HL-60 (cell line): ENCODE measurements around the gene DMRT2.

ENCODE experiments used
- GABPA ChIP-seq: IDR thresholded peaks from 2 replicates; pipeline ENCODE4 v1.6.1; 2012; ENCODE audit warnings: low read depth
- POLR2AphosphoS5 ChIP-seq: IDR thresholded peaks from 2 replicates; pipeline ENCODE4 v1.6.1; 2012; ENCODE audit warnings: low read depth
- SPI1 ChIP-seq: IDR thresholded peaks from 2 replicates; pipeline ENCODE4 v1.6.1; 2012; ENCODE audit warnings: low read depth, mild to moderate bottlenecking, borderline replicate concordance
- TF ChIP-seq, protein P1 (sequence below): IDR thresholded peaks from one replicate; pipeline ENCODE4 v1.5.1; 2011; ENCODE audit warnings: low read length, control low read depth, inconsistent platforms; ENCODE audit not compliant: insufficient read depth
- TF ChIP-seq, protein P2 (sequence below): IDR thresholded peaks from 2 replicates; pipeline ENCODE4 v1.6.1; 2012; ENCODE audit warnings: low read depth; ENCODE audit not compliant: insufficient replicate concordance

DNA sequence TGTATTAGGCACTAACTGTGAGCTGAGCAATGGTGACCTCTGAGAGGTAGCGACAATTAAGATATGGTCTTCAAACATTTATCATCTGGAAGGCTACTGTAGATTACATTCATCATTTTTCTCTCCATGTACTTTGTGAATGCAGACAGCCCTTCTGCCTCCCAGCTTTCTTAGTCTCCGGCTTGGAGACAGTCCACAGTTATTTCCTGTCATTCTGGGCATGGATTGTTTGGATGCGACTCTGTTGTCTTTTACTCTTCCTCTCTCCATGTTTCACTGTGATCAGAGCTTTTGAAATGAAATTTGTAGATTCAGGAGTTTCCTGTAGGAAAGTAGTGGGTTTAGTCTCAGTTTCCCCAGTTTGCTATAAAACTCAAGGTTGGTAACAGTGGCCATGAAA, 20.5 kb downstream of the DMRT2 start:
- TF ChIP-seq POLR2AphosphoS5 (no peak), GABPA (no peak), SPI1 (no peak)
- TF ChIP-seq, protein P1, sequence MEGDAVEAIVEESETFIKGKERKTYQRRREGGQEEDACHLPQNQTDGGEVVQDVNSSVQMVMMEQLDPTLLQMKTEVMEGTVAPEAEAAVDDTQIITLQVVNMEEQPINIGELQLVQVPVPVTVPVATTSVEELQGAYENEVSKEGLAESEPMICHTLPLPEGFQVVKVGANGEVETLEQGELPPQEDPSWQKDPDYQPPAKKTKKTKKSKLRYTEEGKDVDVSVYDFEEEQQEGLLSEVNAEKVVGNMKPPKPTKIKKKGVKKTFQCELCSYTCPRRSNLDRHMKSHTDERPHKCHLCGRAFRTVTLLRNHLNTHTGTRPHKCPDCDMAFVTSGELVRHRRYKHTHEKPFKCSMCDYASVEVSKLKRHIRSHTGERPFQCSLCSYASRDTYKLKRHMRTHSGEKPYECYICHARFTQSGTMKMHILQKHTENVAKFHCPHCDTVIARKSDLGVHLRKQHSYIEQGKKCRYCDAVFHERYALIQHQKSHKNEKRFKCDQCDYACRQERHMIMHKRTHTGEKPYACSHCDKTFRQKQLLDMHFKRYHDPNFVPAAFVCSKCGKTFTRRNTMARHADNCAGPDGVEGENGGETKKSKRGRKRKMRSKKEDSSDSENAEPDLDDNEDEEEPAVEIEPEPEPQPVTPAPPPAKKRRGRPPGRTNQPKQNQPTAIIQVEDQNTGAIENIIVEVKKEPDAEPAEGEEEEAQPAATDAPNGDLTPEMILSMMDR, result no peak
- TF ChIP-seq, protein P2, sequence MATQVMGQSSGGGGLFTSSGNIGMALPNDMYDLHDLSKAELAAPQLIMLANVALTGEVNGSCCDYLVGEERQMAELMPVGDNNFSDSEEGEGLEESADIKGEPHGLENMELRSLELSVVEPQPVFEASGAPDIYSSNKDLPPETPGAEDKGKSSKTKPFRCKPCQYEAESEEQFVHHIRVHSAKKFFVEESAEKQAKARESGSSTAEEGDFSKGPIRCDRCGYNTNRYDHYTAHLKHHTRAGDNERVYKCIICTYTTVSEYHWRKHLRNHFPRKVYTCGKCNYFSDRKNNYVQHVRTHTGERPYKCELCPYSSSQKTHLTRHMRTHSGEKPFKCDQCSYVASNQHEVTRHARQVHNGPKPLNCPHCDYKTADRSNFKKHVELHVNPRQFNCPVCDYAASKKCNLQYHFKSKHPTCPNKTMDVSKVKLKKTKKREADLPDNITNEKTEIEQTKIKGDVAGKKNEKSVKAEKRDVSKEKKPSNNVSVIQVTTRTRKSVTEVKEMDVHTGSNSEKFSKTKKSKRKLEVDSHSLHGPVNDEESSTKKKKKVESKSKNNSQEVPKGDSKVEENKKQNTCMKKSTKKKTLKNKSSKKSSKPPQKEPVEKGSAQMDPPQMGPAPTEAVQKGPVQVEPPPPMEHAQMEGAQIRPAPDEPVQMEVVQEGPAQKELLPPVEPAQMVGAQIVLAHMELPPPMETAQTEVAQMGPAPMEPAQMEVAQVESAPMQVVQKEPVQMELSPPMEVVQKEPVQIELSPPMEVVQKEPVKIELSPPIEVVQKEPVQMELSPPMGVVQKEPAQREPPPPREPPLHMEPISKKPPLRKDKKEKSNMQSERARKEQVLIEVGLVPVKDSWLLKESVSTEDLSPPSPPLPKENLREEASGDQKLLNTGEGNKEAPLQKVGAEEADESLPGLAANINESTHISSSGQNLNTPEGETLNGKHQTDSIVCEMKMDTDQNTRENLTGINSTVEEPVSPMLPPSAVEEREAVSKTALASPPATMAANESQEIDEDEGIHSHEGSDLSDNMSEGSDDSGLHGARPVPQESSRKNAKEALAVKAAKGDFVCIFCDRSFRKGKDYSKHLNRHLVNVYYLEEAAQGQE, result no peak
